GM12874 (cell line): Measurements from ENCODE around the gene ADORA2A.

Source experiments
- CTCF ChIP-seq: IDR thresholded peaks from 2 replicates; pipeline ENCODE4 v1.5.1; 2011; ENCODE audit warnings: low read depth, mild to moderate bottlenecking, control low read depth, low read length, moderate library complexity; ENCODE audit not compliant: insufficient read depth

The ADORA2A gene

GRCh38 chr22:24442352-24442744, 14.9 kb downstream of the ADORA2A start:
- TF ChIP-seq CTCF, result no peak

DNA sequence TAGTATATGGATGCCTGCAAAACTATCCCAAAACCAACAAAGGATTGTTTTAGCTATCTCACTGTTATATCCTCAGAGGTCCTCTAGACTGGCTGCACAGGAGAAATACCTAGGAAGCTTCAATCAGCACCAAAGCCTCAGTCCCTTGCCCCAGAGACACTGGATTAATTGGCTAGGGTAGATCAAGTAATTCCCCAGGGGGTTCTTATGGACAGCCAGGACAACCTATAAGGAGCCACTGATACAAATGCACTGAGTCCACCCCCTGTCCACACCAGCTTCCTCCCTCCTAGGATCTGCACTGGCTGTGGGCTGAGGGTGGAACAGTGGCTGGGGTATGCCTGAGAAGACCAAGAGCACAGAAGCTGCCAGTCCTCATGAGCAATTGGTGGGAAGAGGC, 16.3 kb downstream of the ADORA2A start:
- TF ChIP-seq CTCF, result no peak

GRCh38 chr22:24444251-24444650, 16.9 kb downstream of the ADORA2A start:
- TF ChIP-seq CTCF, result no peak

DNA sequence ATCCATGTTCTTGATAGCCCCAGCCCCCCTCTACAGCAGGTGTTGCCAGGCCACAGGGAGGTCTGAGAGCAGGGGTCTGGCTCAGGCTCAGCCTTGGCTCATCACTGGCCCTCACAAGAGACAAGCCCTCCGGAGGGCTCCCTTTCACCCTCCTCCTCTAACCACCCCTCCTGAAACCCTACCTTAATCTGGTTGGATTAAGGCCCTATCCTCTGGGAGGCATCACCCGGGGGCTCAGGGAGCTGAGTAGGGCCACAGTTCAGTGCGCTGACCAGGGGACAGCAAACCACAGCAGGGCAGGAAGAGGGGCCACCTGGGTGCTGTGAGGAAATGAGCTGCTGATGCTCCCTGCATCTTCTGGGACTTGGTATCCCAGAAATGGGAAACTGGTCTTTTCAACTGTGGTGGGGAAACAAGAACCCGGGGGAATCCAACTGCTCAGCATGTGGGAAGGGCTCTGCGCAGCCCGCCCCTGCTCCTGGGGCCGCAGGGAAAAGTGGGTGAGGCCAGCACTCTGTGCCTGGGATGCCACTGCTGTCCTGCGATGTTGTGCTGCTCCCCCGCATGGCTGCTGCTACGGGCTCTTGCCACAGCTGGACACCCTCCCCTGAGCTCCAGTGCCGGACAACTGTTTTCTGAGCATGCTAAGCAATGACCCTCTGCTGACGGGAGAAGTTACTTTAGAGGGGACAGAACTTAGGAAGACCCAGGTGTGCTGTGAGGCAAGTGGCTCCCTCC, 17.5 kb downstream of the ADORA2A start:
- no peak for TF ChIP-seq CTCF

- no peak for TF ChIP-seq CTCF
Measured at GRCh38 chr22:24445481-24446259, 18.3 kb downstream of the ADORA2A start.

GRCh38 chr22:24446260-24446611, 18.8 kb downstream of the ADORA2A start:
- TF ChIP-seq CTCF, result no peak

- TF ChIP-seq CTCF, result no peak
Measured at GRCh38 chr22:24450610-24451009, 23.2 kb downstream of the ADORA2A start.
